Measurements from ENCODE around the gene INIP.

DNA sequence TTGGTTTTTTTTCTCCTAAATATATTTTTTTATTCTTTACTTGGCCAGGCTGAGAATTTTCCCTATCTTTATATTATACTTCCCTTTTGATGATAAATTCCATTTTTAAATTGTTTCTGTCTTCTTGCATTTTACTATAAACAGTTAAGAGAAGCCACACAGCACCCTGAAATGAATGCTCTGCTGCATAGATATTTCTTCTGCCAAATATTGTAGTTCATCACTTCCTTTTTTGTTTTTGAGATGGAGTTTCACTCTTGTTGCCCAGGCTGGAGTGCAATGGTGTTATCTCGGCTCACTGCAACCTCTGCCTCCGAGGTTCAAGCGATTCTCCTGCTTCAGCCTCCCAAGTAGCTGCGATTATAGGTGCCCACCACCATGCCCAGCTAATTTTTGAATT, 8.5 kb upstream of the INIP start:
- TF ChIP-seq, protein P1, sequence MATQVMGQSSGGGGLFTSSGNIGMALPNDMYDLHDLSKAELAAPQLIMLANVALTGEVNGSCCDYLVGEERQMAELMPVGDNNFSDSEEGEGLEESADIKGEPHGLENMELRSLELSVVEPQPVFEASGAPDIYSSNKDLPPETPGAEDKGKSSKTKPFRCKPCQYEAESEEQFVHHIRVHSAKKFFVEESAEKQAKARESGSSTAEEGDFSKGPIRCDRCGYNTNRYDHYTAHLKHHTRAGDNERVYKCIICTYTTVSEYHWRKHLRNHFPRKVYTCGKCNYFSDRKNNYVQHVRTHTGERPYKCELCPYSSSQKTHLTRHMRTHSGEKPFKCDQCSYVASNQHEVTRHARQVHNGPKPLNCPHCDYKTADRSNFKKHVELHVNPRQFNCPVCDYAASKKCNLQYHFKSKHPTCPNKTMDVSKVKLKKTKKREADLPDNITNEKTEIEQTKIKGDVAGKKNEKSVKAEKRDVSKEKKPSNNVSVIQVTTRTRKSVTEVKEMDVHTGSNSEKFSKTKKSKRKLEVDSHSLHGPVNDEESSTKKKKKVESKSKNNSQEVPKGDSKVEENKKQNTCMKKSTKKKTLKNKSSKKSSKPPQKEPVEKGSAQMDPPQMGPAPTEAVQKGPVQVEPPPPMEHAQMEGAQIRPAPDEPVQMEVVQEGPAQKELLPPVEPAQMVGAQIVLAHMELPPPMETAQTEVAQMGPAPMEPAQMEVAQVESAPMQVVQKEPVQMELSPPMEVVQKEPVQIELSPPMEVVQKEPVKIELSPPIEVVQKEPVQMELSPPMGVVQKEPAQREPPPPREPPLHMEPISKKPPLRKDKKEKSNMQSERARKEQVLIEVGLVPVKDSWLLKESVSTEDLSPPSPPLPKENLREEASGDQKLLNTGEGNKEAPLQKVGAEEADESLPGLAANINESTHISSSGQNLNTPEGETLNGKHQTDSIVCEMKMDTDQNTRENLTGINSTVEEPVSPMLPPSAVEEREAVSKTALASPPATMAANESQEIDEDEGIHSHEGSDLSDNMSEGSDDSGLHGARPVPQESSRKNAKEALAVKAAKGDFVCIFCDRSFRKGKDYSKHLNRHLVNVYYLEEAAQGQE (IDR thresholded peaks at IDR 0.05; ENCODE audit: unreplicated experiment) = no peak
- TF ChIP-seq POLR2AphosphoS5 (IDR thresholded peaks at IDR 0.05; ENCODE audit: low read depth) = no peak
- TF ChIP-seq STAT1 (IDR thresholded peaks at IDR 0.05; ENCODE audit: unreplicated experiment) = no peak
- TF ChIP-seq EZH2 (IDR thresholded peaks at IDR 0.05; ENCODE audit: low read depth, unreplicated experiment) = no peak
- TF ChIP-seq, protein P2, sequence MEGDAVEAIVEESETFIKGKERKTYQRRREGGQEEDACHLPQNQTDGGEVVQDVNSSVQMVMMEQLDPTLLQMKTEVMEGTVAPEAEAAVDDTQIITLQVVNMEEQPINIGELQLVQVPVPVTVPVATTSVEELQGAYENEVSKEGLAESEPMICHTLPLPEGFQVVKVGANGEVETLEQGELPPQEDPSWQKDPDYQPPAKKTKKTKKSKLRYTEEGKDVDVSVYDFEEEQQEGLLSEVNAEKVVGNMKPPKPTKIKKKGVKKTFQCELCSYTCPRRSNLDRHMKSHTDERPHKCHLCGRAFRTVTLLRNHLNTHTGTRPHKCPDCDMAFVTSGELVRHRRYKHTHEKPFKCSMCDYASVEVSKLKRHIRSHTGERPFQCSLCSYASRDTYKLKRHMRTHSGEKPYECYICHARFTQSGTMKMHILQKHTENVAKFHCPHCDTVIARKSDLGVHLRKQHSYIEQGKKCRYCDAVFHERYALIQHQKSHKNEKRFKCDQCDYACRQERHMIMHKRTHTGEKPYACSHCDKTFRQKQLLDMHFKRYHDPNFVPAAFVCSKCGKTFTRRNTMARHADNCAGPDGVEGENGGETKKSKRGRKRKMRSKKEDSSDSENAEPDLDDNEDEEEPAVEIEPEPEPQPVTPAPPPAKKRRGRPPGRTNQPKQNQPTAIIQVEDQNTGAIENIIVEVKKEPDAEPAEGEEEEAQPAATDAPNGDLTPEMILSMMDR (conservative IDR thresholded peaks at IDR 0.05; ENCODE audit: low read depth in 2 of 2) = no peak
- TF ChIP-seq CREB1 (CRISPR knock-in tag; IDR thresholded peaks at IDR 0.05; ENCODE audit: low read depth) = no peak
- no peak for TF ChIP-seq JUNB (IDR thresholded peaks at IDR 0.05; ENCODE audit: unreplicated experiment)
- TF ChIP-seq EZH2phosphoT487 (IDR thresholded peaks at IDR 0.05; ENCODE audit: unreplicated experiment) = no peak
- TF ChIP-seq ZNF462 (CRISPR knock-in tag; IDR thresholded peaks at IDR 0.05) = no peak

Data from GM23338 (cell line).